ENCODE results near the gene KRT2.

The KRT2 gene

GRCh38 chr12:52680363-52680762, 28.4 kb upstream of the KRT2 start, which contains the start of gene KRT1:
Gene KRT1 (minus strand): TSS chr12:52680407. CDS start chr12:52680348, 59 bp downstream.
- no peak for TF ChIP-seq TCF12 (IDR thresholded peaks at IDR 0.05; ENCODE audit: low read depth)
- TF ChIP-seq NFIC (IDR thresholded peaks at IDR 0.05), result no peak
- no peak for TF ChIP-seq EGR1 (IDR thresholded peaks at IDR 0.05)
- no peak for TF ChIP-seq MAX (IDR thresholded peaks at IDR 0.05)
- TF ChIP-seq, protein P1, sequence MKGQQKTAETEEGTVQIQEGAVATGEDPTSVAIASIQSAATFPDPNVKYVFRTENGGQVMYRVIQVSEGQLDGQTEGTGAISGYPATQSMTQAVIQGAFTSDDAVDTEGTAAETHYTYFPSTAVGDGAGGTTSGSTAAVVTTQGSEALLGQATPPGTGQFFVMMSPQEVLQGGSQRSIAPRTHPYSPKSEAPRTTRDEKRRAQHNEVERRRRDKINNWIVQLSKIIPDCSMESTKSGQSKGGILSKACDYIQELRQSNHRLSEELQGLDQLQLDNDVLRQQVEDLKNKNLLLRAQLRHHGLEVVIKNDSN (IDR thresholded peaks at IDR 0.05), result no peak
- no peak for TF ChIP-seq CEBPB (IDR thresholded peaks at IDR 0.05)
- TF ChIP-seq, protein P2, sequence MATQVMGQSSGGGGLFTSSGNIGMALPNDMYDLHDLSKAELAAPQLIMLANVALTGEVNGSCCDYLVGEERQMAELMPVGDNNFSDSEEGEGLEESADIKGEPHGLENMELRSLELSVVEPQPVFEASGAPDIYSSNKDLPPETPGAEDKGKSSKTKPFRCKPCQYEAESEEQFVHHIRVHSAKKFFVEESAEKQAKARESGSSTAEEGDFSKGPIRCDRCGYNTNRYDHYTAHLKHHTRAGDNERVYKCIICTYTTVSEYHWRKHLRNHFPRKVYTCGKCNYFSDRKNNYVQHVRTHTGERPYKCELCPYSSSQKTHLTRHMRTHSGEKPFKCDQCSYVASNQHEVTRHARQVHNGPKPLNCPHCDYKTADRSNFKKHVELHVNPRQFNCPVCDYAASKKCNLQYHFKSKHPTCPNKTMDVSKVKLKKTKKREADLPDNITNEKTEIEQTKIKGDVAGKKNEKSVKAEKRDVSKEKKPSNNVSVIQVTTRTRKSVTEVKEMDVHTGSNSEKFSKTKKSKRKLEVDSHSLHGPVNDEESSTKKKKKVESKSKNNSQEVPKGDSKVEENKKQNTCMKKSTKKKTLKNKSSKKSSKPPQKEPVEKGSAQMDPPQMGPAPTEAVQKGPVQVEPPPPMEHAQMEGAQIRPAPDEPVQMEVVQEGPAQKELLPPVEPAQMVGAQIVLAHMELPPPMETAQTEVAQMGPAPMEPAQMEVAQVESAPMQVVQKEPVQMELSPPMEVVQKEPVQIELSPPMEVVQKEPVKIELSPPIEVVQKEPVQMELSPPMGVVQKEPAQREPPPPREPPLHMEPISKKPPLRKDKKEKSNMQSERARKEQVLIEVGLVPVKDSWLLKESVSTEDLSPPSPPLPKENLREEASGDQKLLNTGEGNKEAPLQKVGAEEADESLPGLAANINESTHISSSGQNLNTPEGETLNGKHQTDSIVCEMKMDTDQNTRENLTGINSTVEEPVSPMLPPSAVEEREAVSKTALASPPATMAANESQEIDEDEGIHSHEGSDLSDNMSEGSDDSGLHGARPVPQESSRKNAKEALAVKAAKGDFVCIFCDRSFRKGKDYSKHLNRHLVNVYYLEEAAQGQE (IDR thresholded peaks at IDR 0.05; ENCODE audit: low read depth), result no peak
- no peak for TF ChIP-seq FOXM1 (IDR thresholded peaks at IDR 0.05; ENCODE audit: borderline replicate concordance, low read depth)

GRCh38 chr12:52679875-52680274, 27.9 kb upstream of the KRT2 start:
- TF ChIP-seq CEBPB (IDR thresholded peaks at IDR 0.05) (no peak), CREB1 (IDR thresholded peaks at IDR 0.05; ENCODE audit: low read depth) (no peak), TCF12 (IDR thresholded peaks at IDR 0.05; ENCODE audit: low read depth) (no peak), EP300 (IDR thresholded peaks at IDR 0.05; ENCODE audit: borderline replicate concordance) (no peak), NFIC (IDR thresholded peaks at IDR 0.05) (no peak), RAD21 (IDR thresholded peaks at IDR 0.05; ENCODE audit: low read depth) (no peak), ZBTB7A (IDR thresholded peaks at IDR 0.05; ENCODE audit: low read depth) (no peak), YY1 (IDR thresholded peaks at IDR 0.05; ENCODE audit: low read depth) (no peak), TEAD4 (IDR thresholded peaks at IDR 0.05) (no peak), MAX (IDR thresholded peaks at IDR 0.05) (no peak), EGR1 (IDR thresholded peaks at IDR 0.05) (no peak), FOXM1 (IDR thresholded peaks at IDR 0.05; ENCODE audit: borderline replicate concordance, low read depth) (no peak)
- TF ChIP-seq, protein P2 (IDR thresholded peaks at IDR 0.05; ENCODE audit: low read depth), result no peak
- TF ChIP-seq, protein P1 (IDR thresholded peaks at IDR 0.05), result no peak

GRCh38 chr12:52677671-52678070, 25.7 kb upstream of the KRT2 start:
- TF ChIP-seq MAX (IDR thresholded peaks at IDR 0.05) (no peak), TAF1 (IDR thresholded peaks at IDR 0.05; ENCODE audit: low read depth) (no peak), CEBPB (IDR thresholded peaks at IDR 0.05) (no peak), RAD21 (IDR thresholded peaks at IDR 0.05; ENCODE audit: low read depth) (no peak), ZBTB7A (IDR thresholded peaks at IDR 0.05; ENCODE audit: low read depth) (no peak), YY1 (IDR thresholded peaks at IDR 0.05; ENCODE audit: low read depth) (no peak), FOXM1 (IDR thresholded peaks at IDR 0.05; ENCODE audit: borderline replicate concordance, low read depth) (no peak), TCF12 (IDR thresholded peaks at IDR 0.05; ENCODE audit: low read depth) (no peak), EP300 (IDR thresholded peaks at IDR 0.05; ENCODE audit: borderline replicate concordance) (no peak), EGR1 (IDR thresholded peaks at IDR 0.05) (no peak), TEAD4 (IDR thresholded peaks at IDR 0.05) (no peak), NFIC (IDR thresholded peaks at IDR 0.05) (no peak), CREB1 (IDR thresholded peaks at IDR 0.05; ENCODE audit: low read depth) (no peak)
- TF ChIP-seq, protein P1 (IDR thresholded peaks at IDR 0.05), result no peak
- TF ChIP-seq, protein P2 (IDR thresholded peaks at IDR 0.05; ENCODE audit: low read depth), result no peak

- TF ChIP-seq RAD21 (IDR thresholded peaks at IDR 0.05; ENCODE audit: low read depth) (no peak), TEAD4 (IDR thresholded peaks at IDR 0.05) (no peak)
Observed at GRCh38 chr12:52677126-52677525, 25.1 kb upstream of the KRT2 start.
